SU-DHL-6 (cell line): ENCODE measurements around the gene PDC.

ENCODE experiments used
- H2AFZ ChIP-seq: fragments of 200-600 bp; sonication (generic); 2 replicates; pipeline ENCODE4 v1.6.1; 2014; ENCODE audit warnings: low read depth, mild to moderate bottlenecking, moderate library complexity, mixed read lengths, antibody characterized with exemption, low read length; ENCODE audit not compliant: severe bottlenecking
- H3F3A ChIP-seq: fragments of 200-600 bp; shearing (Covaris generic); 2 replicates; pipeline ENCODE4 v1.6.0; 2016; ENCODE audit warnings: antibody characterized with exemption, mild to moderate bottlenecking; ENCODE audit not compliant: insufficient read depth
- H3K27ac ChIP-seq: fragments of 200-600 bp; sonication (generic); 2 replicates; pipeline ENCODE4 v1.5.1; 2016; ENCODE audit warnings: low read depth, mild to moderate bottlenecking, low read length, moderate library complexity, mixed read lengths
- H3K27me3 ChIP-seq: fragments of 200-600 bp; sonication (generic), shearing (Covaris generic); 2 replicates; pipeline ENCODE4 v1.6.0; 2014; ENCODE audit warnings: mild to moderate bottlenecking, low read length
- H3K36me3 ChIP-seq: fragments of 200-600 bp; sonication (generic); 2 replicates; pipeline ENCODE4 v1.6.1; 2014; ENCODE audit warnings: mild to moderate bottlenecking, low read length, mixed read lengths
- H3K4me2 ChIP-seq: fragments of 300-600, 200-600 bp; shearing (Covaris generic), sonication (generic); 2 replicates; pipeline ENCODE4 v1.6.0; 2014; ENCODE audit warnings: low read length, low read depth, mild to moderate bottlenecking; ENCODE audit not compliant: poor library complexity, severe bottlenecking
- H3K4me3 ChIP-seq: fragments of 200-600 bp; sonication (generic); 2 replicates; pipeline ENCODE4 v1.5.1; 2014; ENCODE audit warnings: antibody characterized with exemption, low read length, mild to moderate bottlenecking, mixed read lengths; ENCODE audit not compliant: insufficient read depth, poor library complexity, severe bottlenecking
- H3K79me2 ChIP-seq: fragments of 200-600 bp; sonication (generic); 2 replicates; pipeline ENCODE4 v1.6.1; 2014; ENCODE audit warnings: mild to moderate bottlenecking, low read length, moderate library complexity; ENCODE audit not compliant: insufficient read depth
- H3K9ac ChIP-seq: fragments of 200-600 bp; sonication (generic); 2 replicates; pipeline ENCODE4 v1.7.0; 2014; ENCODE audit warnings: mild to moderate bottlenecking, low read length
- H3K9me2 ChIP-seq: fragments of 200-600 bp; sonication (generic); replicated peaks from 2 replicates; pipeline ENCODE4 v1.6.1; 2014; ENCODE audit warnings: low read length; ENCODE audit not compliant: insufficient read depth
- H3K9me3 ChIP-seq: fragments of 200-600 bp; sonication (generic); 2 replicates; pipeline ENCODE4 v1.6.1; 2014; ENCODE audit warnings: low read length, mixed read lengths; ENCODE audit not compliant: insufficient read depth
- H4K20me1 ChIP-seq: fragments of 200-600 bp; sonication (generic); 2 replicates; pipeline ENCODE4 v1.6.1; 2014; ENCODE audit warnings: low read depth, mild to moderate bottlenecking, antibody characterized with exemption, low read length, moderate library complexity, mixed read lengths
- CTCF ChIP-seq: fragments of 200-600 bp; sonication (generic); IDR thresholded peaks from one replicate; pipeline ENCODE4 v1.5.1; 2017; ENCODE audit warnings: antibody characterized with exemption, mild to moderate bottlenecking, low read length, moderate library complexity; ENCODE audit not compliant: insufficient read depth, poor library complexity, severe bottlenecking
- EZH2phosphoT487 ChIP-seq: fragments of 200-600 bp; sonication (generic), shearing (Covaris generic); conservative IDR thresholded peaks from 2 replicates; pipeline ENCODE4 v1.6.1; 2018; ENCODE audit warnings: mild to moderate bottlenecking, antibody characterized with exemption, low read length, moderate library complexity, mixed read lengths

Gene PDC

GRCh38 chr1:186494832-186495271 lies 33.9 kb upstream of the PDC start:
- H3K9me2 ChIP-seq = no peaks in the 10 kb centered on the region
- no peaks in the 10 kb centered on the region for H3K27me3 ChIP-seq
- no peaks in the 10 kb centered on the region for H3K9me3 ChIP-seq
- H3K4me2 ChIP-seq = no peak overlapping the region
- no peak overlapping the region for H3K27ac ChIP-seq
- TF ChIP-seq EZH2phosphoT487 = no peak
- TF ChIP-seq CTCF = no peak
- no peaks in the 10 kb centered on the region for H3K79me2 ChIP-seq
- H3F3A ChIP-seq = no peaks in the 10 kb centered on the region
- no peak overlapping the region for H3K4me3 ChIP-seq
- no peaks in the 10 kb centered on the region for H3K36me3 ChIP-seq
- no peaks in the 10 kb centered on the region for H4K20me1 ChIP-seq
- H2AFZ ChIP-seq = no peak overlapping the region
- no peak overlapping the region for H3K9ac ChIP-seq

GRCh38 chr1:186492531-186493291 lies 31.8 kb upstream of the PDC start:
- H3K4me3 ChIP-seq = no peak overlapping the region
- no peak for TF ChIP-seq EZH2phosphoT487
- TF ChIP-seq CTCF = no peak
- no peak overlapping the region for H2AFZ ChIP-seq
- no peak overlapping the region for H3K27ac ChIP-seq
- no peaks in the 10 kb centered on the region for H3K27me3 ChIP-seq
- no peaks in the 10 kb centered on the region for H4K20me1 ChIP-seq
- H3K9me2 ChIP-seq = no peaks in the 10 kb centered on the region
- no peak overlapping the region for H3K9ac ChIP-seq
- H3K4me2 ChIP-seq = no peak overlapping the region
- no peaks in the 10 kb centered on the region for H3K9me3 ChIP-seq
- no peaks in the 10 kb centered on the region for H3K36me3 ChIP-seq
- H3F3A ChIP-seq = no peaks in the 10 kb centered on the region
- H3K79me2 ChIP-seq = no peaks in the 10 kb centered on the region

- no peak overlapping the region for H3K4me3 ChIP-seq
- TF ChIP-seq CTCF = no peak
- no peak for TF ChIP-seq EZH2phosphoT487
Measured at GRCh38 chr1:186491336-186491735, 30.4 kb upstream of the PDC start.

More at GRCh38 chr1:186491336-186491735, 30.4 kb upstream of the PDC start:
- H3K79me2 ChIP-seq = no peaks in the 10 kb centered on the region
- H3K9me3 ChIP-seq = no peaks in the 10 kb centered on the region
- H3K27me3 ChIP-seq = no peaks in the 10 kb centered on the region
- no peaks in the 10 kb centered on the region for H3K36me3 ChIP-seq
- no peak overlapping the region for H2AFZ ChIP-seq
- no peaks in the 10 kb centered on the region for H3F3A ChIP-seq
- no peaks in the 10 kb centered on the region for H4K20me1 ChIP-seq
- no peak overlapping the region for H3K4me2 ChIP-seq
- H3K9ac ChIP-seq = no peak overlapping the region
- H3K9me2 ChIP-seq = no peaks in the 10 kb centered on the region
- H3K27ac ChIP-seq = no peak overlapping the region
